ENCODE data around the gene SHKBP1. TPM values are rescaled to one million over a fixed set of nuclear protein-coding genes. Genes with fewer than 3 reads are reported as not detected.

SHKBP1 gene
- total and polyA plus RNA-seq, 9 of the 15 experiments (the other 6 are each of a cell fraction or from before 2014, with no cell fraction given) = 1.2 to 58.1 (median 22.3) TPM

- no peak for TF ChIP-seq STAT5A (IDR thresholded peaks at IDR 0.05; ENCODE audit: borderline replicate concordance, low read length)
- TF ChIP-seq IRF1 (CRISPR knock-in tag; IDR thresholded peaks at IDR 0.05; ENCODE audit: borderline replicate concordance) = no peak
- TF ChIP-seq, protein P1, sequence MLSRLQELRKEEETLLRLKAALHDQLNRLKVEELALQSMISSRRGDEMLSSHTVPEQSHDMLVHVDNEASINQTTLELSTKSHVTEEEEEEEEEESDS (CRISPR knock-in tag; IDR thresholded peaks at IDR 0.05) = no peak
- peak; percentile 77; the same call in 1 of the 2 replicates for TF ChIP-seq GABPB1 (CRISPR knock-in tag; IDR thresholded peaks at IDR 0.05)
- TF ChIP-seq RFX1 (IDR thresholded peaks at IDR 0.05) = no peak
- no peak for TF ChIP-seq ZZZ3 (IDR thresholded peaks at IDR 0.05)
- TF ChIP-seq BHLHE40 (IDR thresholded peaks at IDR 0.05; ENCODE audit: low read length) = peak; percentile 64
- no peak for TF ChIP-seq MXI1 (IDR thresholded peaks at IDR 0.05; ENCODE audit: low read depth, low read length)
- TF ChIP-seq EP300 (IDR thresholded peaks at IDR 0.05; ENCODE audit: low read length) = no peak
- TF ChIP-seq STAT5B (CRISPR knock-in tag; IDR thresholded peaks at IDR 0.05) = no peak
- TF ChIP-seq CEBPB (tag; IDR thresholded peaks at IDR 0.05) = no peak
- TF ChIP-seq EP400 (IDR thresholded peaks at IDR 0.05) = no peak
- TF ChIP-seq ZNF76 (CRISPR knock-in tag; IDR thresholded peaks at IDR 0.05; ENCODE audit: borderline replicate concordance) = 0 out of 2 replicates have a peak, but pooled peaks have one; percentile 16
- TF ChIP-seq, protein P2, sequence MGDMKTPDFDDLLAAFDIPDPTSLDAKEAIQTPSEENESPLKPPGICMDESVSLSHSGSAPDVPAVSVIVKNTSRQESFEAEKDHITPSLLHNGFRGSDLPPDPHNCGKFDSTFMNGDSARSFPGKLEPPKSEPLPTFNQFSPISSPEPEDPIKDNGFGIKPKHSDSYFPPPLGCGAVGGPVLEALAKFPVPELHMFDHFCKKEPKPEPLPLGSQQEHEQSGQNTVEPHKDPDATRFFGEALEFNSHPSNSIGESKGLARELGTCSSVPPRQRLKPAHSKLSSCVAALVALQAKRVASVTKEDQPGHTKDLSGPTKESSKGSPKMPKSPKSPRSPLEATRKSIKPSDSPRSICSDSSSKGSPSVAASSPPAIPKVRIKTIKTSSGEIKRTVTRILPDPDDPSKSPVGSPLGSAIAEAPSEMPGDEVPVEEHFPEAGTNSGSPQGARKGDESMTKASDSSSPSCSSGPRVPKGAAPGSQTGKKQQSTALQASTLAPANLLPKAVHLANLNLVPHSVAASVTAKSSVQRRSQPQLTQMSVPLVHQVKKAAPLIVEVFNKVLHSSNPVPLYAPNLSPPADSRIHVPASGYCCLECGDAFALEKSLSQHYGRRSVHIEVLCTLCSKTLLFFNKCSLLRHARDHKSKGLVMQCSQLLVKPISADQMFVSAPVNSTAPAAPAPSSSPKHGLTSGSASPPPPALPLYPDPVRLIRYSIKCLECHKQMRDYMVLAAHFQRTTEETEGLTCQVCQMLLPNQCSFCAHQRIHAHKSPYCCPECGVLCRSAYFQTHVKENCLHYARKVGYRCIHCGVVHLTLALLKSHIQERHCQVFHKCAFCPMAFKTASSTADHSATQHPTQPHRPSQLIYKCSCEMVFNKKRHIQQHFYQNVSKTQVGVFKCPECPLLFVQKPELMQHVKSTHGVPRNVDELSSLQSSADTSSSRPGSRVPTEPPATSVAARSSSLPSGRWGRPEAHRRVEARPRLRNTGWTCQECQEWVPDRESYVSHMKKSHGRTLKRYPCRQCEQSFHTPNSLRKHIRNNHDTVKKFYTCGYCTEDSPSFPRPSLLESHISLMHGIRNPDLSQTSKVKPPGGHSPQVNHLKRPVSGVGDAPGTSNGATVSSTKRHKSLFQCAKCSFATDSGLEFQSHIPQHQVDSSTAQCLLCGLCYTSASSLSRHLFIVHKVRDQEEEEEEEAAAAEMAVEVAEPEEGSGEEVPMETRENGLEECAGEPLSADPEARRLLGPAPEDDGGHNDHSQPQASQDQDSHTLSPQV (IDR thresholded peaks at IDR 0.05) = peak; percentile 95
- no peak for TF ChIP-seq MECOM (CRISPR knock-in tag; IDR thresholded peaks at IDR 0.05)
- no peak for TF ChIP-seq POLR2AphosphoS5 (IDR thresholded peaks at IDR 0.05; ENCODE audit: control insufficient read depth, insufficient read depth, low read depth, low read length)
- no peak for TF ChIP-seq ZNF583 (CRISPR knock-in tag; IDR thresholded peaks at IDR 0.05)
- no peak for TF ChIP-seq XRCC3 (IDR thresholded peaks at IDR 0.05)
- no peak for TF ChIP-seq SMARCE1 (IDR thresholded peaks at IDR 0.05)
- no peak for TF ChIP-seq HDAC2 (IDR thresholded peaks at IDR 0.05)
- TF ChIP-seq THAP12 (CRISPR knock-in tag; IDR thresholded peaks at IDR 0.05) = no peak
- TF ChIP-seq ETV6 (IDR thresholded peaks at IDR 0.05; ENCODE audit: borderline replicate concordance in 1 of 2, low read depth in 2 of 2, low read length in 1 of 2) = no peak
- no peak for TF ChIP-seq ETV6 (CRISPR knock-in tag; IDR thresholded peaks at IDR 0.05; ENCODE audit: borderline replicate concordance)
- TF ChIP-seq SUPT5H (IDR thresholded peaks at IDR 0.05) = no peak
These were observed 1.8 kb downstream of the SHKBP1 start (continued) for GRCh38 chr19:40578442-40578908.

Data from K562 (cell line).